Fibroblast of skin of back (primary cell): ENCODE data around the gene KCNS1.

Source experiments
- DNase-seq: peaks from one replicate; pipeline ENCODE4 v3.0.0-alpha.2; 2013

Gene KCNS1

DNA sequence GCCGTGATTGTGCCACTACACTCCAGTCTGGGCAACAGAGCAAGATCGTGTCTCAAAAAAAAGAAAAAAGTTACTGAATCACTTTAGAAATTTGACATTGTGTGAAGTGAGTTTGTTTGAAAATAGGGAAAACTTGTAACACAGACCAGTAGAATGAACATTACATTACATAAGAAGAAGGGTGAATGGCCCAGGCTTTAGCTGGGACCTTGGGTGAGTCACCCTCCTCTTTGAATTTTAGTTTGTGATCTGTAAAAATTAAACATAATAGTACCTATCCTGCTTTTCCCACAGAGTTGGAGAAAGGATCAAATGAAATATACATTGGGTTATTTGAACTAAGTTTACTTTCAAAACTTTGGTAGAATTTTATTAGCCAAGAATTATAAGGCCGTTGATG, 56.3 kb downstream of the KCNS1 start:
- no peak for DNase-seq

DNA sequence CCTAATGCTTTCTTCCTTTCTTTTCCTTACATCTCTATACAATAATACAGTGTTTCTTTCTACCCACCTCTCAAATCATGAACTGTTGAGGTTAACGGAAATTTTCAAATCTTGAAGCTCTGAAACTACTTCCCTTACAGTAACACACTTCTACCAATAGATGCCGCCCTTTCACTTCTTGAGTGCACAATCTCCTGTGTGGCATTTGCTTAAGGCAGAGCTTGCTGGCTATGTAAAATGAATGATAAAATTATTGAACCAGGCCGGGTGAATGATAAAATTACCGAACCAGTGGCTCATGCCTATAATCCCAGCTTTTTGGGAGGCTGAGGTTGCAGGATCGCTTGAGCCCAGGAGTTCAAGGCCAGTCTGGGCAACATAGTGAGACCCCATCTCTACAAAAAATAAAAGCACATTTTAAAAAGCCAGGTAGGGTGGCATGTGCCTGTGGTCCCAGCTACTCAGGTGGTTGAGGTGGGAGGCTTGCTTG, 56.8 kb downstream of the KCNS1 start:
- DNase-seq = peak; percentile 80

DNA sequence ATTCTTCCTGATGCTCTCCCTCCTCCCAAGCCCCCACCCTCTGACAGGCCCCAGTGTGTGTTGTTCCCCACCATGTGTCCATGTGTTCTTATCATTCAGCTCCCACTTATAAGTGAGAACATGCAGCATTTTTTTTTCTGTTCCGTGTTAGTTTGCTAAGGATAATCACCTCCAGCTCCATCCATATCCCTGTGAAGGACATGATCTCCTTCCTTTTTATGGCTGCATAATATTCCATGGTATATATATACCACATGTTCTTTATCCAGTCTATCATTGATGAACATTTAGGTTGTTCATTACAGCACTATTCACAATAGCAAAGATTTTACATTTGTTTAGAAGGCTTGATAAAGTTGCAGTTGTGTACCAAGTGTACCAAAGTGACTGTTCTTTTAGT, 57.9 kb downstream of the KCNS1 start:
- no peak for DNase-seq
